Activated B cell treated with CpG ODN at 0.5 μM for 24 hours (primary cell): Measurements from ENCODE around the gene PGBD5. TPM values are rescaled to one million over a fixed set of nuclear protein-coding genes. Genes with fewer than 3 reads are reported as not detected.

Experiments used
- ATAC-seq: fragments of 200-7000 bp; cut with Tn5 transposase; one replicate; pipeline ENCODE4 v1.10.0; 2021; ENCODE audit warnings: low read depth, mild to moderate bottlenecking, moderate library complexity
- CTCF ChIA-PET: fragments of 350-600 bp; sonication (Branson Sonifier 250); formaldehyde crosslinking; loops from one replicate; lab custom pipeline; 2021; ENCODE audit warnings: antibody characterized with exemption; lab: Charles Lee
- POLR2A ChIA-PET: fragments of 350-600 bp; sonication (Branson Sonifier 250); formaldehyde crosslinking; loops from one replicate; lab custom pipeline; 2021; ENCODE audit warnings: antibody characterized with exemption; lab: Charles Lee
- DNase-seq: peaks from one replicate; pipeline ENCODE4 v3.0.0; 2022
- H3K27ac Mint-ChIP-seq: one replicate; pipeline ENCODE4 v1.8.0; 2020; ENCODE audit warnings: mixed read lengths
- H3K27me3 Mint-ChIP-seq: one replicate; pipeline ENCODE4 v1.8.0; 2021; ENCODE audit warnings: mixed read lengths
- H3K36me3 Mint-ChIP-seq: one replicate; pipeline ENCODE4 v1.8.0; 2021; ENCODE audit warnings: low read depth, mixed read lengths
- H3K4me1 Mint-ChIP-seq: one replicate; pipeline ENCODE4 v1.8.0; 2021; ENCODE audit warnings: mixed read lengths
- H3K4me3 Mint-ChIP-seq: one replicate; pipeline ENCODE4 v1.8.0; 2020; ENCODE audit warnings: mild to moderate bottlenecking, mixed read lengths
- H3K9me3 Mint-ChIP-seq: one replicate; pipeline ENCODE4 v1.8.0; 2020; ENCODE audit warnings: mixed read lengths
- CTCF ChIP-seq: fragments of 200-600 bp; IDR thresholded peaks from one replicate; pipeline ENCODE4 v1.8.0; 2022; ENCODE audit warnings: antibody characterized with exemption, mild to moderate bottlenecking
- intact Hi-C: fragments of 100-400 bp; cut with micrococcal nuclease; formaldehyde crosslinking; loops from one replicate; pipeline ENCODE4 v1.15.1; 2024
- total RNA-seq: library from RNA; stranded (reverse); gene quantifications from 2 replicates; pipeline ENCODE4 v1.2.3, GENCODE V29; 2022

Gene PGBD5
- total RNA-seq, 1 donor from 2014 or later = not detected

- intact Hi-C loops = no loop called here
- DNase-seq (no peak), ATAC-seq (no peak)
- no peak for TF ChIP-seq CTCF
- no peak overlapping the region for H3K27ac Mint-ChIP-seq
- CTCF ChIA-PET = no interaction called here
- H3K4me3 Mint-ChIP-seq = no peak overlapping the region
- no peaks in the 10 kb centered on the region for H3K36me3 Mint-ChIP-seq
- POLR2A ChIA-PET = no interaction called here
- H3K9me3 Mint-ChIP-seq = no peaks in the 10 kb centered on the region
- peaks cover 7% of the 10 kb centered on the region for H3K27me3 Mint-ChIP-seq
- H3K4me1 Mint-ChIP-seq = no peaks in the 10 kb centered on the region
Observed at GRCh38 chr1:230335861-230336522, 90.1 kb downstream of the PGBD5 start.

- TF ChIP-seq CTCF = no peak
- no peak for ATAC-seq
- intact Hi-C loops = no loop called here
- Mint-ChIP-seq H3K27ac (no peak overlapping the region), H3K4me1 (no peaks in the 10 kb centered on the region), H3K27me3 (peaks cover 7% of the 10 kb centered on the region), H3K9me3 (no peaks in the 10 kb centered on the region), H3K4me3 (no peak overlapping the region), H3K36me3 (no peaks in the 10 kb centered on the region)
- no peak for DNase-seq
- POLR2A ChIA-PET = no interaction called here
- CTCF ChIA-PET = no interaction called here
Observed at GRCh38 chr1:230334447-230334837, 91.7 kb downstream of the PGBD5 start.

GRCh38 chr1:230333590-230334446, 92.3 kb downstream of the PGBD5 start:
- no peak for ATAC-seq
- CTCF ChIA-PET = no interaction called here
- intact Hi-C loops = no loop called here
- POLR2A ChIA-PET = no interaction called here
- Mint-ChIP-seq H3K27ac (no peak overlapping the region), H3K36me3 (no peaks in the 10 kb centered on the region), H3K4me3 (no peak overlapping the region), H3K9me3 (no peaks in the 10 kb centered on the region), H3K27me3 (peaks cover 7% of the 10 kb centered on the region), H3K4me1 (no peaks in the 10 kb centered on the region)
- no peak for TF ChIP-seq CTCF
- DNase-seq = no peak

- H3K4me1 Mint-ChIP-seq = peaks cover 6% of the 10 kb centered on the region
- intact Hi-C loops = no loop called here
- ATAC-seq = no peak
- DNase-seq = no peak
- no peaks in the 10 kb centered on the region for H3K36me3 Mint-ChIP-seq
- no peak overlapping the region for H3K27ac Mint-ChIP-seq
- ChIA-PET CTCF (no interaction called here), POLR2A (no interaction called here)
- peaks cover 6% of the 10 kb centered on the region for H3K27me3 Mint-ChIP-seq
- no peak overlapping the region for H3K4me3 Mint-ChIP-seq
- H3K9me3 Mint-ChIP-seq = no peaks in the 10 kb centered on the region
- TF ChIP-seq CTCF = no peak
Observed at GRCh38 chr1:230332575-230333066, 93.5 kb downstream of the PGBD5 start.

GRCh38 chr1:230332061-230332460, 94.1 kb downstream of the PGBD5 start:
- no peak for ATAC-seq

More at GRCh38 chr1:230332061-230332460, 94.1 kb downstream of the PGBD5 start:
- TF ChIP-seq CTCF = no peak
- Mint-ChIP-seq H3K4me3 (no peak overlapping the region), H3K27me3 (peaks cover 6% of the 10 kb centered on the region), H3K27ac (no peak overlapping the region), H3K9me3 (no peaks in the 10 kb centered on the region), H3K4me1 (peaks cover 6% of the 10 kb centered on the region), H3K36me3 (no peaks in the 10 kb centered on the region)
- CTCF ChIA-PET = no interaction called here
- intact Hi-C loops = no loop called here
- no peak for DNase-seq
- POLR2A ChIA-PET = no interaction called here
